Stimulated activated CD4-positive, alpha-beta T cell treated with anti-CD3 and anti-CD28 coated beads, Interleukin-4, amount 100 ng/mL, for 1 hour (primary cell): ENCODE measurements around the gene GAREM1.
"Not testable (repeated sequence)": the region's sequence is repeated elsewhere in the genome, so short reads cannot be mapped to it uniquely, and the experiment has no call there.

Source experiments
- DNase-seq: peaks from one replicate; pipeline ENCODE4 v3.0.0-alpha.2; 2020

Gene GAREM1

DNA sequence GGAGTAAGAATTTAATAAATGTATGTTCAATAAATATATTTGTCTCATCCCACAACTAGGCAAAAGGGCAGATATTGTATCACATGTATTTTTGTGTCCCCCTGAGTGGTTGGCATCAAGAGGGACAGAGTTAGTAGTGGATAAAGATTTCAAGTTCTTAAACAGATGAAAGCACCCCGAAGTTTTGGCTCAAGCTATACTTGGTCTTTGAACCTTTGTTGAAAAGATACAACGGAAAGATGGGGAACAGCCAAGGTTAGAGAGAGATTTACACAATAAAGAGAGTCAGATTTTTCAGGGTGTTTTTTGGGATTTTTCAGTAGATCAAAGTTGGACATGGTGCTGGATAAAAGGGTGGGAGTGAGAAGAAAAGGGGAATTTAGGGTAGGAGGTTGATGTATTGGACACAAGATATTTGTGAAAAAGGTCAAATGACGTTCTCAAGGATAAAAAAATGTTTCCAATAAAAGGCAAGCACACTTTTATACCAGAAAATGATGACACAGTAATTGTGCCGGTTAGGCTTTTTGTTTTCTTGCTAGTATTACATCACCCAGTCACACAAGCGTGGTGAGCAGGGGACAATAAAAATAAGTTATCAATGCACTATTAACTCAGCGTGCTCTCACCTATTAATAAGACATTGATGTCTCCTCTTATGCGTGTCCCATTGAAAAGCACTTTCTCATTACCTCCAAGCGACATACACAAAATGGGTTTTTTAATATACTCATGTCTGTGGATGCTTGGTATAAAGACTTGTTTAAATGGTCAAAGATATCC lies 221.3 kb downstream of the GAREM1 start:
- DNase-seq = no peak

DNA sequence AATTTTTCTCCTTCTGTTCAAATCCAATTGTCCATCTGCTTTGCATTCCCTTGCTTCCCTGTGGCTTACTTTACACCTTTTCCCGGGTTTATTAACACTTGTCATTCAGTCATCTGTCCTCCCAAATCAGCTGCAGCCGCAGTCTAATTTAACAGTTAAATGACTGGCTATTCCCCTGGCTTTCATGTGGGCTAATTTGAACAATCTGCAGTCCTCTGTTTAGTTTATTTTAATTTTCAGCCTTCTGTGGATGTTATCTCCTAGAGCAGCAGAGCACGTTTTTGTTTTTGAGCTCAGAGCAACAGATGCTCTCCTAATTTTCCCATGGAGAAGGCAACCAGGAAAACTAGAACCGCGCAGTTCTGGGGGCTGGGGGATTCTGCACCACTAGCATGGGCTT lies 225.8 kb downstream of the GAREM1 start:
- no peak for DNase-seq

DNA sequence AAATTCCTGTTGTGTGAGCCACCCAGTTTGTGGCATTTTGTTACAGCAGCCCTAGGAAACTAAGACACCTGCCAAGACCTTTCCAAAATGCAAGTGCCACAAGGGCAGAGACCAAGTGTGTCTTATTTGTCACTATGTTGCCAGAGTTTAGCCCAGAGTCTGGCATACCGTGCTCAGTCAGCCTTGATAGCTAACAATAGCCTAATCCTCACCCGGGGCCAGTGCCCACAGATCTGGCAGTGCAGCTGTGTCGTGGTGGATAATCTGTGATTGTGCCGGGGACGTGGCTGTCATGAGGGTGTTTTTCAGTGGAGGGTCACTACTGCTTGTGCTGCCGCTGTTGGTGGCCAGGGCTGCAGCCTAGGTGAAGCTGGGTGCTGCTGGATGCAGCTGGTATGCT lies 227.3 kb downstream of the GAREM1 start:
- no peak for DNase-seq

DNA sequence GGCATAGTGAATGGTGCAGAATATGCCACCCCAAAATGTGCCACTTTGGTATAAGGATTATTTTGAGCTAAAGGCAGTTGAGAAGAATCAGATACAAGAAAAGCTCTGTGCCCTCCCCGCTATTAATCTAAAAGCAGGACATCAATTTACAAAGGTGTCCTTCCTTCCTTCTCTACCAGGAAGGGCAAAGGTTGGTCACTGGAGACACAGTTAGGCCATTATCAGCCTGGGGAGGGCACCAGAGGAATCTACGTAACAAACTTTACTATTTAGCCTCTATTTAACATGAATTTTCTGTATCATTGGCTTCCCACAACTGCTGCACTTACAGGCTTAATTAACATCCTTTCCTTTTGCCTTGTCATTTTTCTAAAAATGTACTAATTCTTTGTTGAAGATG lies 228.3 kb downstream of the GAREM1 start:
- DNase-seq = no peak

DNA sequence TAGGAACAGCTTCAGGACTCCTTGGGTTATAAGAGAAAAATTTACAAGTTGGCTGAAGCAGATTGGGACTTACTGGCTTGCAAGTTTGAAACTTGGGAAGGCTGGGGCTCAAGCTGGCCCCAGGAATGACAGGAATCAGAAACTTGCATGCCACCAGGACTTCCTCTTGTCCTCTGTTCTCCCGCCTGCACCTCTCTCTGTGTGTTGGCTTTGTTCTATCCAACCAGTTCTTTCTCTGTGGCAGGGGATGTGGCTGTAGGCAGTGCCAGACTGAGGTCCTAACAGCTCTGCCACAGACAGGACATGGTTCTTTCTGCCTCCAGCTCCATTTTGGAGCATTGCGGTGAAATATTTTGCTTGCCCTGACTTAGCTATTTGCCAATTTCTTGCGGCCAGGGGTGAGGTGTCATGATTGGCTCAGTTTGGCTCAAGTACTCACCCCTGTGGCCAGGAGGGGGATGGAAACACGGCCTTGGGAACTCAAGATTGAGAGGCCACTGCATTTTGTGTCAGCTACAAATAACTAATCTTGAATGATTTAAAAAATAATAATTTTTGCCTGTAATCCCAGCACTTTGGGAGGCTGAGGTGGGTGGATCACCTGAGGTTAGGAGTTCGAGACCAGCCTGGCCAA lies 231.9 kb downstream of the GAREM1 start:
- no peak for DNase-seq

DNA sequence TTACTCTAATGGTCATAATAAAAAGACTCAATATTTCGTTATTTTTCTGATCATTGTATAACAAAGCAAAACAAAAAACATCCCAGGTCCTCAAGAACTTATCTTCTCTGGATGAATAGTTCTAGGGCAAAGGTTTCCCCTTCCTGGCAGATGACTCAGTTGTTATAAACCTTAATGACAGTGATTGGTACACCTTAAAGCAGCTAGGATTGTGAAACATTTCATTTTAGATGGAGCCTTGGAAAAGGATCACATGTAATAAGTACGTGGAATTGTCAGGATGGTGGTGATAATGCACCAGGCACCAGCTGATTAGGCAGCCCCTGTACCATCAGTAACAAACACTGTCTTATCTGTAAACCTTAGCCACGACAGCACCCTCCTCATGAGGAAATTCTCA lies 233.6 kb downstream of the GAREM1 start:
- DNase-seq = no peak

DNA sequence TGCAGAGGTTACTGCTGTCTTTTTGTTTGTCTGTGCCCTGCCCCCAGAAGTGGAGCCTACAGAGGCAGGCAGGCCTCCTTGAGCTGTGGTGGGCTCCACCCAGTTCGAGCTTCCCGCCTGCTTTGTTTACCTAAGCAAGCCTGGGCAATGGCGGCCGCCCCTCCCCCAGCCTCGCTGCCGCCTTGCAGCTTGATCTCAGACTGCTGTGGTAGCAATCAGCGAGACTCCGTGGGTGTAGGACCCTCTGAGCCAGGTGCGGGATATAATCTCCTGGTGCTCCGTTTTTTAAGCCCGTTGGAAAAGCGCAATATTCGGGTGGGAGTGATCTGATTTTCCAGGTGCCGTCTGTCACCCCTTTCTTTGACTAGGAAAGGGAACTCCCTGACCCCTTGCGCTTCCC lies 237.3 kb downstream of the GAREM1 start:
- not testable (repeated sequence) for DNase-seq

DNA sequence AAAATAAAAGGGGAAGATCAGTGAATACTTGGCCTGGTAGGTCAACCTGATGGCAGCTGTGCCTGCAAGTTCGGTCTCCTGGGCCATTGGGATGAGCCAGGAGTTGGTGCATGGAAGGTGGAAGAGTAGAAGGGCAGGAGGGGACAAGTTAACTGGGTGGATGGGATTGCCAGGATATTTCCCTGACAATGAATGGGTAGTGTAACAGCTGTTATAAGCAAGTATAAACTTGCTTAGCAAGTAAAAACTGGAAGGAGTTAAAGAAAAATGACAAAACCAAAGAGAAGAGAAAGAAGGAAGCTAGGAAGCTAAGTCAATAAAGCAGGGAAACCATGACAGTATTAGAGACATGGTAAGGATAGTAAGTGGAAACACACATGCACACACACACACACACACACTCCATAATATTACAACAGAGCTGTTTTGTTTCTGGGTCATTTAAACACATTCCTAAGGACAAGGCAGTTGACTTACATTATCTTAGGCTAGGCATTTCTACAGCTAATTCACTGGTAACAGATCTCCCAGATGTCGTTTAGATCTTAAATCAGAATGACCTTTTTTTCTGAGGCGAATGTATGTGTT lies 251.2 kb downstream of the GAREM1 start:
- no peak for DNase-seq

DNA sequence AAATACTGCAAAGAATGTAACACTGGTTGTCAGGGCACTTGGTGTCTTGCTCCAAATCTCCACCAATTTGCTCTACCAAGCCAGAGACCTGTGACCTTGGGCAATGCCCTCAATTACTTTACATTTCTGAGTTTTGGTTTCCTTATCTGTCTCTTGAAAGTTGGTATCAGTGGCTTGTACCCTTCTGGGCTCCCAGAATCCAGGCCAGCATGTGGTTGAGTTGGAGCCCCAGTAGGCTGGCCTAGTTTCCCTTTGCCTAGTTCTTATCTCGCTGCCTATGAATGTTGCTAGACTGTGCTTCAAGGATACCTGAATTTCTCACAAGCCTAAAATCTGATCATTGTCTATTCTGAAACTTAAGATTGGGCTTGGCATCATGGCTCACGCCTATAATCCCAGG lies 254.3 kb downstream of the GAREM1 start:
- no peak for DNase-seq

DNA sequence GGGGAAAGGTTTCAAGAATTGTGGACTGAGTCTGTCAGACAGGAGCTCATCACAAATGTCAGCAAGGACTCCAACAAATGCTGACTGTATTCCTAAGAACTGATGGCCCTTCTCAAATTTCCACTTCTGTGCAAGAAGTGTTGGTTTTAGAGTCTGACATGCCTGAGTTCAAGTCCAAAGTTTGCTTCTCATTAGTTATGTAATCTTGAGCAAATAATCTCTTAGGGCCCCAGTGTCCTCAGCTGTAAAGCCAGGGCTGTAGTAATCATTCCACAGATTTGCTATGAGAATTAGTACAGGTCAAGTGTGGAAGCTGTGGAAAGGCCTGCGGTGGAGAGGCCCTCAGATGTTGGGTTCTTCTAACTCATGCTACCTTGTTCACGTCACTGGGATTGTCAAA lies 257.0 kb downstream of the GAREM1 start:
- no peak for DNase-seq
